Activated CD4-positive, alpha-beta T cell treated with anti-CD3 and anti-CD28 coated beads for 36 hours (primary cell): ENCODE data around the gene CACNA1D. TPM values are rescaled to one million over a fixed set of nuclear protein-coding genes. Genes with fewer than 3 reads are reported as not detected.

Source experiments
- ATAC-seq: fragments of 200-7000 bp; cut with Tn5 transposase; one replicate; pipeline ENCODE4 v1.10.0; 2021; ENCODE audit warnings: mild to moderate bottlenecking, moderate library complexity
- CTCF ChIA-PET: fragments of 350-600 bp; sonication (Branson Sonifier 250); formaldehyde crosslinking; loops from one replicate; lab custom pipeline; 2021; ENCODE audit warnings: antibody characterized with exemption; lab: Charles Lee
- POLR2A ChIA-PET: fragments of 350-600 bp; sonication (Branson Sonifier 250); formaldehyde crosslinking; loops from one replicate; lab custom pipeline; 2021; ENCODE audit warnings: antibody characterized with exemption, inconsistent platforms; lab: Charles Lee
- DNase-seq: peaks from one replicate; pipeline ENCODE4 v3.0.0-alpha.2; 2020
- H3K27ac Mint-ChIP-seq: one replicate; pipeline ENCODE4 v1.8.0; 2021; ENCODE audit warnings: mixed read lengths
- H3K27me3 Mint-ChIP-seq: one replicate; pipeline ENCODE4 v1.8.0; 2021; ENCODE audit warnings: mixed read lengths
- H3K36me3 Mint-ChIP-seq: one replicate; pipeline ENCODE4 v1.8.0; 2021; ENCODE audit warnings: low read depth, mixed read lengths
- H3K4me1 Mint-ChIP-seq: one replicate; pipeline ENCODE4 v1.8.0; 2021; ENCODE audit warnings: mixed read lengths
- H3K4me3 Mint-ChIP-seq: one replicate; pipeline ENCODE4 v1.8.0; 2021; ENCODE audit warnings: mild to moderate bottlenecking, moderate library complexity, mixed read lengths
- H3K9me3 Mint-ChIP-seq: one replicate; pipeline ENCODE4 v1.8.0; 2021; ENCODE audit warnings: low read depth, mixed read lengths
- intact Hi-C, 2 experiments: fragments of 100-400 bp; cut with DNase I in 1 of 2; cut with micrococcal nuclease in 1 of 2; formaldehyde crosslinking; loops; one replicate each; pipeline versions ENCODE4 v1.14.2 to v1.15.1; 2022 to 2024; cut with DNase I, micrococcal nuclease
- total RNA-seq, 2 experiments: library from RNA; stranded (reverse); gene quantifications; one replicate each; pipeline ENCODE4 v1.2.3, GENCODE V29; 2021

The CACNA1D gene
- total RNA-seq, 2 experiments from 2014 or later, result 0.21 to 0.33 TPM

DNA sequence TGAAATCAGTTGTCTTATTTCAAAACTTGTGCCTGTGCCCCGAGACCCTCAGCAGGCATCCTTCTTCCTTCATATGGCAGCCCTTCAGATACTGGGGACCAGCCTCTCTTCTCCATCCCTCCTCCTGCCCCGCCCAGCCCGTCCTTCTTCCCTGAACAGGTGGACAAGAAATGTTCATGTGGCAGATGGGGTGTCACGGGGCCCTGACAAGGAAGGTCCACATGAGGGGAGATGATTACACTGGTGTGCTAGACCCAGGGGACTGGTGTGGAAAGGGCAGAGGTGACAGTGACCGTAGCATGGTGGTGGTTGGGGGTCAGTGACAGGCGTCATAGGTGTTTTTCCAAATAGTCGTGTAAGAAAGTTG lies 200.9 kb downstream of the CACNA1D start:
- H3K4me1 Mint-ChIP-seq, result no peaks in the 10 kb centered on the region
- intact Hi-C loops, result no loop called here
- ATAC-seq (no peak), DNase-seq (no peak)
- peaks cover 3% of the 10 kb centered on the region for H3K27me3 Mint-ChIP-seq
- no peak overlapping the region for H3K4me3 Mint-ChIP-seq
- H3K36me3 Mint-ChIP-seq, result no peaks in the 10 kb centered on the region
- H3K9me3 Mint-ChIP-seq, result no peaks in the 10 kb centered on the region
- ChIA-PET CTCF (no interaction called here), POLR2A (no interaction called here)
- no peak overlapping the region for H3K27ac Mint-ChIP-seq

DNA sequence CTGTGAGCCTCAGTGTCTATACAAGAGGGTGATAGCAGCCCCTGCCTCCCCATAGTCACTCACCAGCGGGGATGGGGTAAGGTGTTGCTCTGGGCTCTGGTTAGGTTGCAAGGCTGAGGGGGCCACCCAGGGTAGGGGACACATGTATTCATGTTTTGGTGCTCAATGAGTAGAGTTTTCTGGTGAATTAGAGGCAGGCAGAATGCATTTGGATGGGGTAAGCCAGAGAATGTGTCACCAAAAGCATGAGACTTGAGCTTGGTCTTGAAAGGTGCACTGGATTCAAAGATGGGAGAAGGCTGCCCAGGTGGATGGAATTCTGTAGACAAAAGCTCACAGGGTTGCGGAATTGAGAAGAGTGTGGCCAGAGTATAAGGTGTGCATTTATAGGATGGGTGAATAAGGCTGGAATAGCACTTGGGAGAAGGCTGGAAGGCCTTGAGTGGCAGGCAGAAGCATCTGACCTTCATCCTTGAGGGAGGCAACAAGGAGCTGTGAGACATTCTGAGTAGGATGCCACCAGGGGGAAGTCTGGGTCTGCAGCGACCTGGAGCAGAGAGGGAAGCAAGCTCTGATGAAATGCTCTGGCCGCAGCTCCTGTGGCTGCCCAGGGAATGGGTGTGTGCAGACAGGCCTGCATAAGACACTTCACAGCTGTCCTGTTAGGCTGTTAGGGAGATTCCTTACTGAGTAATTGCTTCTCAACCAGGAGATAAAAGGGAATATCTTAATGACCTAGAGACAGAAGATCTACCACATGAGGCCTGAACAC lies 202.2 kb downstream of the CACNA1D start:
- ChIA-PET CTCF (interaction anchor here (0.7 to 3.5 kb wide), 2 partner anchors 11 to 152 kb away, joined by 3 to 12 read pairs; no protein-coding TSS in a partner anchor), POLR2A (no interaction called here)
- DNase-seq (no peak), ATAC-seq (no peak)
- intact Hi-C loops, result no loop called here
- Mint-ChIP-seq H3K4me3 (no peak overlapping the region), H3K27me3 (peaks cover 3% of the 10 kb centered on the region), H3K4me1 (no peaks in the 10 kb centered on the region), H3K27ac (no peak overlapping the region), H3K9me3 (no peaks in the 10 kb centered on the region), H3K36me3 (no peaks in the 10 kb centered on the region)

DNA sequence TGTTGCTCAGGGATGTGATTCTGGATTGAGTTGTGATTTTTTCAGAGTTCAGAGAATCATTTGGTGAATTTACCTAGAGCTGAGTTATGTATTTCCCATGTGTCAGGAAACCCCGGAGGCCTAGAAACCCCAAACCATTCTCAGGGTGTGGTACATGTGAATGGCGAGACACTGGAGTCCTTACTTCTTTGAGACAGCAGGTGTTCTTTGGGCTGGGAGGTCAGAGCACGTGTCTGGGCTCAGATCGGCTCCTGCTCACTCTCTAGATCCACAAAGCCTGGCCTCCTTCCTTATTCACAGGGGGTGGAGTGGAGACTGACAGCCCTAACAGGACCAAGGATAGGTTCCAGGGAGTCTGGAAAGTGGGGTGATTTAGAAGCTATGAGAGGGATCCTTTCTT lies 206.0 kb downstream of the CACNA1D start:
- H3K27ac Mint-ChIP-seq, result no peak overlapping the region
- DNase-seq (no peak), ATAC-seq (no peak)
- no peaks in the 10 kb centered on the region for H3K36me3 Mint-ChIP-seq
- no peak overlapping the region for H3K4me3 Mint-ChIP-seq
- ChIA-PET POLR2A (no interaction called here), CTCF (interaction anchor here (0.7 to 3.5 kb wide), 2 partner anchors 7 to 325 kb away, joined by 3 to 12 read pairs; no protein-coding TSS in a partner anchor)
- H3K4me1 Mint-ChIP-seq, result peaks cover 4% of the 10 kb centered on the region
- H3K27me3 Mint-ChIP-seq, result peaks cover 3% of the 10 kb centered on the region
- H3K9me3 Mint-ChIP-seq, result no peaks in the 10 kb centered on the region
- intact Hi-C loops, result no loop called here

DNA sequence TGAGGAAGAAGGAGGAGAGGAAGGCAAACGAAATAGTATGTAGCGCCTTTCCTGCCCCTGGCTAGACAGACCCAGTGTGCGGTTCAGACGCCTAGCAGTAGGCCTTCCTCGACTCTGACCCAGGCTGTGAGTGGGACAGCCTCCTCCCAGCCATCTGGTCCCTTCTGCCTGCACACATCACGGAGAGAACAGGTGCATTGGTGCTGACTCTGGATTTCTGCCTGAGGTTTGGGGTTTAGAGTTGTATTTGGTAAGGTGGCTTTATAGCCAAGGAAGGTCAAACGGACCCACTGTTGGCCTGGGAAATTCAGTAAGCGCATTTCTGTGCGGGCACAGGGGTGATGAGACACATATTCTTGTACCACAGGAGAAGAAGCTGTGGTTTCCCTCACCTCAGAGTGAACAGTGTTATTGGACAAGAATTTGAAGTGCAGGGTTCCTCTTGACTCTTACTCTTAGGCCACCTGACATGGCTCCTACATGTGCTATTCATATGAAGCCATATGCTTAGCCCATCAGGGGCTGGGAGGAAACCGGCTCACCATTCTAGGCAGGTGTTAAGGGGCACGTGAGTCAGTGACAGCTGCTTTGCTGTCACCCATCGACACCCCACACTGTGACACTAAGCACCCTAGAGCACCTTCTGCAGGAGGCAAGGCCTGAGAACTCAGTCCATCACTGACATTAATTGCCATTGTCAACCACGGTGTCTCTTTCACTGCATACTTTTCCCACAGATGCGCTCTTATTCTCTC lies 208.5 kb downstream of the CACNA1D start:
- H3K4me3 Mint-ChIP-seq, result no peak overlapping the region
- ATAC-seq (no peak), DNase-seq (no peak)
- intact Hi-C loops, result no loop called here
- H3K9me3 Mint-ChIP-seq, result no peaks in the 10 kb centered on the region
- H3K36me3 Mint-ChIP-seq, result no peaks in the 10 kb centered on the region
- no peaks in the 10 kb centered on the region for H3K27me3 Mint-ChIP-seq
- H3K4me1 Mint-ChIP-seq, result peaks cover 7% of the 10 kb centered on the region
- no peak overlapping the region for H3K27ac Mint-ChIP-seq
- POLR2A ChIA-PET, result no interaction called here
- CTCF ChIA-PET, result interaction anchor here (0.6 kb wide), 1 partner anchor 106 kb away, joined by 4 read pairs; no protein-coding TSS in a partner anchor

DNA sequence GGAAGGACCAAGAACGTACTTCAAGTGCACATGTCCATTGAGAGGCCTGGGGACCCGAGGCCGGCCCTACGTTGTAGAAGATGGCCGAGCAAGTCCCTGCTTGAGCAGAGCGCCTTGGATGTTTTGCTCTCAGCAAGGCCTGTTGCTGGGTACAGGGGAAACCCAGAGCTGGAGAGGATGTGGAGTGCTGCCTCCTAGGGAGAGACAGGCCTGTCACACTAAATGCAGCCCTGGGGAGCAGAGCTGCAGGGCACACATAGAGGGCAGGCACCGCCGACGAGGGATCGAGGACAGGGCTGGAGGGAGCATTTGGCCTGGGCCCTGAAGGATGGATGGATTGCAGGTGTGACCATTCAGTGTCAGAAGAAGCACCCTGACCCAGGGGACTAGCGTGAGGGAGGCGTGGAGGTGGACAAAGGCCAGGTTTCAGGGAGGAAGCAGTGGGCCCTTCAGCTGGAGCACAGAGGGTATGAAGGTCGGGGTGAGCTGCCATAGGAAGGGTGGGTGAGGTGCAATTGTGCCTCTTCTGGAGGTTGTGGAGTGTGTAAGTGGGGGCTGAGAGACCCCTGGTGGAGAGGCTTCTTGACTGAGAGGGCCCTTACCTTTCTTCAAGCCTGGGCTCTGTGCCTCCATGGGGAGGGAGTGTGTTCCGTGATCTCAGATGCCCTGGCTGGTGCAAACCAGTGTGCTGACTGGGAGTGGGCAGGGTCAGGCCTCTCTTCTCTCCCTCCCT lies 209.4 kb downstream of the CACNA1D start:
- intact Hi-C loops, result no loop called here
- Mint-ChIP-seq H3K4me1 (peaks cover 7% of the 10 kb centered on the region), H3K9me3 (no peaks in the 10 kb centered on the region), H3K36me3 (no peaks in the 10 kb centered on the region), H3K27me3 (peaks cover 2% of the 10 kb centered on the region), H3K27ac (no peak overlapping the region), H3K4me3 (no peak overlapping the region)
- ATAC-seq, result no peak
- ChIA-PET CTCF (interaction anchor here (0.6 kb wide), 1 partner anchor 107 kb away, joined by 4 read pairs; no protein-coding TSS in a partner anchor), POLR2A (no interaction called here)
- DNase-seq, result no peak

DNA sequence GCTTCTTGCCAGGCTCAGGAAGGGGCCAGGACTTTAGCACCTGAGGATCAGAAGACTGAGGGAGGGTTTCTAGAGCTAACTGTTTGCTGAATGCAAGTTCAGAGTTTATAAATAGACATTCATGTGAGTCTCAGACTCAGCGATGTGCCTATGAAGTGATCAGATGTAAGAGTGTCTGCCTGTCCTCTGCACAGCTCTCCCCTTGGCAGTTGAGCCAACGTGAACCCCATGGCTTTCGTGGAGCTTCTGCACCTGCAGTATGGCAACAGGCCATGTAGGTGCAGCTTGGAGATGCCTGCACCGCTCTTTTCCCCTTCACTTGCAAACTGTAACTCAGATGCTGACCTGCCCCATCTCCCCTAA lies 209.9 kb downstream of the CACNA1D start:
- ChIA-PET POLR2A (no interaction called here), CTCF (no interaction called here)
- intact Hi-C loops, result no loop called here
- DNase-seq, result no peak
- Mint-ChIP-seq H3K27ac (no peak overlapping the region), H3K4me3 (no peak overlapping the region), H3K4me1 (peaks cover 7% of the 10 kb centered on the region), H3K36me3 (no peaks in the 10 kb centered on the region), H3K27me3 (peaks cover 2% of the 10 kb centered on the region), H3K9me3 (no peaks in the 10 kb centered on the region)
- ATAC-seq, result no peak

DNA sequence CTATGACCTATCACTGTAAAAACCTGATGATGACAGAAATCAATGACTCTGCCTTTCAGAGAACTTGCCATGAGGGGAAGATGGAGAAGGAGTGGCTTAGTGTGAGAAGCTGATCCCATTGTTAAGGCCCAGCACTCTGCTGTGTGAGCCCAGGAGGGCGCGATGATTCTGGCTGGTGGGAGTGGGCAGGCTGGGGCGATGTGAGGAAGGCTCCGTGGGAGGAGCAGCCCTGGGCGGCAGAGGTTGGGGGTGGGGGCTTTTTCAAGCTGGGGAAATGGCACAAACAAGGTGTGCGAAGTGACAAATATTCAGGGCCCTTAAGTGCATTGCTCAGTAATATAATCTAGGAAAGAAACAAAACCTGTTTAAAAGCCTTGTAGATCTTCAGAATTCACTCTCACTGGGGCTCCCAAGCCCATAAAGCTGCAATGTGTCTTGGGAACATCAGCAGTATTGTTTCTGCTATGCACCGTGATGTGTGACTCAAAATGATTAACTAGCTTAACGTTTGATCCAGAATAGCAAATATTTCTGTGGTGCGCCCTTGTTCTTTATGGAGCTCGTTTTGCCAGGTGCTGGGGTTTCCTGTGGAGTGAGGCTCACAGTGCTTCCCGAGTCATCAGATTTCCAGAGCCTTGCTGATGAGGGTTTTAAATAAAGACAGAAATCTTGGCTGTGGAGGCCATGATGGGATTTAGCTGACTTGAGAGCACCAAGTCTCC lies 210.8 kb downstream of the CACNA1D start:
- POLR2A ChIA-PET, result no interaction called here
- no peaks in the 10 kb centered on the region for H3K36me3 Mint-ChIP-seq

DNA sequence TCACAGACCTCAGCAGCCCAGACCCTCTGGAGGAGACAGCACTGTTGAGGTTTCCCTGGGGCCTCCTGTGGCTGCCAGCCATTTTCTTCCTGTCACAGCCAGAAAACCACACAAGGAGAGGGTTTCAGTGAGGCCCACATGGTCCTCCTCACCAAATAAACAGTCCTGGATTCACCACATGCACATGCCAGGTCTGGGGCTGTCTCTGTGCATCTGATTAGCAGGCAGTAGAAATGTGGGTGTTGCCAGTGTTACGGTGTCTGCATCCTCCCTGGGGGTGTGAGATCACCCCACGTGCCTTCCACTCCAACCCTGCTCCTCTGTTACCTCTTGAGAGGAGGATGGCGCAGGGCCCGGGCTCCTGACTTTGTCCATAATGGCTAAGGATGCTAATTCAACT lies 211.4 kb downstream of the CACNA1D start:
- DNase-seq (peak; percentile 10), ATAC-seq (peak; percentile 65)
- Mint-ChIP-seq H3K4me1 (peaks cover 7% of the 10 kb centered on the region), H3K9me3 (no peaks in the 10 kb centered on the region), H3K36me3 (no peaks in the 10 kb centered on the region), H3K27ac (no peak overlapping the region), H3K27me3 (peaks cover 2% of the 10 kb centered on the region), H3K4me3 (no peak overlapping the region)
- ChIA-PET POLR2A (no interaction called here), CTCF (interaction anchor here (0.8 kb wide), 1 partner anchor 85 kb away, joined by 4 read pairs; no protein-coding TSS in a partner anchor)
- intact Hi-C loops, result loop anchor here in 1 of 2 experiments (1.0 kb wide), 1 partner anchor 330 kb away; no protein-coding TSS in a partner anchor

More for the DNA sequence above, 210.8 kb downstream of the CACNA1D start:
- H3K27me3 Mint-ChIP-seq, result peaks cover 2% of the 10 kb centered on the region
- H3K27ac Mint-ChIP-seq, result no peak overlapping the region
- H3K9me3 Mint-ChIP-seq, result no peaks in the 10 kb centered on the region
- no peak for ATAC-seq
- DNase-seq, result no peak
- CTCF ChIA-PET, result interaction anchor here (0.5 to 0.8 kb wide), 2 partner anchors 86 to 430 kb away, joined by 3 to 4 read pairs; no protein-coding TSS in a partner anchor
- H3K4me1 Mint-ChIP-seq, result peaks cover 7% of the 10 kb centered on the region
- H3K4me3 Mint-ChIP-seq, result no peak overlapping the region
- intact Hi-C loops, result no loop called here

DNA sequence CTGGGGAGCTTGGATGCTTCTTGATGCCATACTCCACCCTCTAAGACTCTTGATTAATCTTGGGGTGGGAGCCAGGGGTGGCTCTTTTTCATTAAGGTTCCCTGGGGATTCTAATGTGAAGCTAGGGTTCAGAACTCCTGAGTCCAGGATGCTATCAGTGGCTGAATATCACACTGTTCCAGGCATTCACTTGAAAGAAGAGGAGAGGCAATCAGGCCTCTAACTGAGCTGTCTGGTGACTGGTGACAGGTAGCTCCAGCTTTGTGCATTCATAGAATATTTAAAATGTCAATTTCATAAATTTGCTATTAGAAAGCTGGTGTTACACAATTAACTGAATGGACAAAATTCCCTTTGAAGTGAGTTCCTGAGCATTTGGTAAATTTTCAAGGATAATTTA lies 212.8 kb downstream of the CACNA1D start:
- intact Hi-C loops, result no loop called here
- Mint-ChIP-seq H3K9me3 (no peaks in the 10 kb centered on the region), H3K36me3 (no peaks in the 10 kb centered on the region), H3K27ac (no peak overlapping the region), H3K27me3 (peaks cover 2% of the 10 kb centered on the region), H3K4me1 (peaks cover 7% of the 10 kb centered on the region), H3K4me3 (no peak overlapping the region)
- ATAC-seq, result no peak
- DNase-seq, result no peak
- POLR2A ChIA-PET, result no interaction called here
- CTCF ChIA-PET, result interaction anchor here (0.7 to 2.0 kb wide), 5 partner anchors 9 to 333 kb away, joined by 3 to 12 read pairs (median 4); no protein-coding TSS in a partner anchor

DNA sequence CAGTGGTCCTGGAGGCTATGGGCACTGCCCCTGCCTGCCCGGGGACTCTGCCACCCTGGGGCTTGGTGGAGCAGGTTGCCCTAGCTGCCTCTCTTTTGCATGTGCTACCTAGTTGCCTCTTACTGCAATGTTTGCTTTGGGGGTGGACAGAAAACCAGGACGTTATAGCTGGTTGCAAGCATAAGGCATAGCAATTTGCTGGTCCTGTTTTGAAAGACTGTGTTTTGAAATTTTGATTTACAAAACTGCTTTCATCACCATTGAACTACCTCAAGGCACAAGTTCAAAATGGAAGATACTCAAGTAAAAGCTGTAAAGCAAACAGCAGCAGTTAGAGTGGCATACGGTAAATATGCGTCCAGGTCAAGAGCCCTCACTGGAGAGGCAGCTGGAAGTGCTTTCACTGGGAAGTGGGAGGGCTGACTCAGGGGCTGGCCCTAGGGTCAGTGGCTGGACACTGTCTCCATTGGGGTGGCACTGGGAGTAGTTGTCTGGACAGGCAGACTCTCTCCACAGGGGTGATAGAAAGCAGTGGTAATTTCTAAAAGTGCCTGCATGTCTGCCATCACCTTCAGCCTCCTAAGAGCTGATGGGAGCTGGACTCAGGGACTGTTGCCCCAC lies 213.7 kb downstream of the CACNA1D start:
- Mint-ChIP-seq H3K27me3 (peaks cover 2% of the 10 kb centered on the region), H3K27ac (no peak overlapping the region), H3K9me3 (no peaks in the 10 kb centered on the region), H3K4me1 (peaks cover 7% of the 10 kb centered on the region), H3K36me3 (no peaks in the 10 kb centered on the region), H3K4me3 (no peak overlapping the region)
- no peak for ATAC-seq
- DNase-seq, result no peak
- intact Hi-C loops, result loop anchor here in 1 of 2 experiments (2.0 kb wide), 1 partner anchor 409 kb away; no protein-coding TSS in a partner anchor
- CTCF ChIA-PET, result interaction anchor here (0.6 to 2.0 kb wide), 3 partner anchors 9 to 745 kb away, joined by 3 to 12 read pairs (median 5); no protein-coding TSS in a partner anchor
- POLR2A ChIA-PET, result no interaction called here
